Activated gamma-delta T cell (primary cell): ENCODE results near the gene MAP3K2.

Experiments used
- DNase-seq: peaks from one replicate; lab custom pipeline; 2025; lab: John Stamatoyannopoulos, UW

Gene MAP3K2

GRCh38 chr2:127407091-127407490 is 19.3 kb upstream of the MAP3K2 start:
- DNase-seq: no peak

- DNase-seq: no peak
Measured at GRCh38 chr2:127406454-127406853, 18.7 kb upstream of the MAP3K2 start.

- no peak for DNase-seq
Measured at GRCh38 chr2:127405255-127405610, 17.5 kb upstream of the MAP3K2 start.

- no peak for DNase-seq
Measured at GRCh38 chr2:127404466-127405254, 16.9 kb upstream of the MAP3K2 start.

GRCh38 chr2:127403460-127403859 is 15.7 kb upstream of the MAP3K2 start:
- DNase-seq: no peak

GRCh38 chr2:127401757-127402695 is 14.3 kb upstream of the MAP3K2 start:
- DNase-seq: no peak

GRCh38 chr2:127400897-127401756 is 13.4 kb upstream of the MAP3K2 start:
- peak; percentile 15 for DNase-seq

GRCh38 chr2:127400533-127400896 is 12.7 kb upstream of the MAP3K2 start:
- no peak for DNase-seq

GRCh38 chr2:127398239-127398590 is 10.4 kb upstream of the MAP3K2 start:
- DNase-seq: no peak

- no peak for DNase-seq
Measured at GRCh38 chr2:127397568-127398238, 9.9 kb upstream of the MAP3K2 start.

GRCh38 chr2:127394492-127394891 is 6.7 kb upstream of the MAP3K2 start:
- DNase-seq: no peak

- no peak for DNase-seq
Measured at GRCh38 chr2:127392828-127393578, 5.2 kb upstream of the MAP3K2 start.

GRCh38 chr2:127392133-127392827 is 4.5 kb upstream of the MAP3K2 start:
- no peak for DNase-seq

GRCh38 chr2:127389778-127390435 is 2.1 kb upstream of the MAP3K2 start:
- DNase-seq: no peak

- DNase-seq: no peak
Measured at GRCh38 chr2:127388423-127389164, 819 bp upstream of the MAP3K2 start.

- DNase-seq: peak; percentile 85
Measured at GRCh38 chr2:127386764-127387654, 766 bp downstream of the MAP3K2 start.

GRCh38 chr2:127386246-127386645 is 1.5 kb downstream of the MAP3K2 start:
- no peak for DNase-seq

- no peak for DNase-seq
Measured at GRCh38 chr2:127384529-127384928, 3.2 kb downstream of the MAP3K2 start.
